ENCODE measurements around the gene NPHP4.

The NPHP4 gene

DNA sequence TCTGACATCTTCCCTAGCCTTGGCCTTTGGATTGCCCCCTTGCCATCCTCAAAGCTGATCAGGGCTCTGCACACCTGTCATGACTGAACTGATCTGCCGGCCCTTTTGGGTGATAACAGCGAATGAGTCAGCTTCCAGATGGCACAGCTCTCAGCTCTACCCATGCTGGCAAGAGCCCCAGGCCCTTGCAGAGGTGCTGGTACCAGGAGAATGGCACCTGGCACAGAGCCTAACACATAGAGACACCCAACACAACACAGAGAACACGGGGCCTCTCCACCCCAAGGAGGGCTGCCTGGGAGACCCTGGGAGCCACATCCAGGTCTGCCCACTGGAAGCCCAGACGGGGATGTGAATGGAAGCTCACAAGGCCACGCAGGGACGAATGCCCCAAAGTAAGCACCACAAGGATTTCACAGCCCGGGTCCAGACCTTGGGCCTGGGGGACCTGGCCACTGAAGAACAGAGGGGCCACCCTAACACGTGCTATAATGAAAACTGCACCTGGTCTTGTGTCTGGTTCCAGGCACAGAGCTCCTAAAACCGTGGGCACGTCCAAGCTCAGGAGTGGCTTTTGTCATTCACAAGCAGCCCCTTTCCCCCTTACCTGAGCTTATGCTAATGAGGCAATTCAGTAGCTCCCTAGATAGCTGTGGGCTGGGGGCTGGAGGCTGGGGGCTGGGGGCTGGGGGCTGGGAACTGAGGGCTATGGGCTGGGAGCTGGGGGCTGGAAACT is 160.5 kb downstream of the NPHP4 start:
- no peak for DNase-seq (ENCODE audit: low spot score)

DNA sequence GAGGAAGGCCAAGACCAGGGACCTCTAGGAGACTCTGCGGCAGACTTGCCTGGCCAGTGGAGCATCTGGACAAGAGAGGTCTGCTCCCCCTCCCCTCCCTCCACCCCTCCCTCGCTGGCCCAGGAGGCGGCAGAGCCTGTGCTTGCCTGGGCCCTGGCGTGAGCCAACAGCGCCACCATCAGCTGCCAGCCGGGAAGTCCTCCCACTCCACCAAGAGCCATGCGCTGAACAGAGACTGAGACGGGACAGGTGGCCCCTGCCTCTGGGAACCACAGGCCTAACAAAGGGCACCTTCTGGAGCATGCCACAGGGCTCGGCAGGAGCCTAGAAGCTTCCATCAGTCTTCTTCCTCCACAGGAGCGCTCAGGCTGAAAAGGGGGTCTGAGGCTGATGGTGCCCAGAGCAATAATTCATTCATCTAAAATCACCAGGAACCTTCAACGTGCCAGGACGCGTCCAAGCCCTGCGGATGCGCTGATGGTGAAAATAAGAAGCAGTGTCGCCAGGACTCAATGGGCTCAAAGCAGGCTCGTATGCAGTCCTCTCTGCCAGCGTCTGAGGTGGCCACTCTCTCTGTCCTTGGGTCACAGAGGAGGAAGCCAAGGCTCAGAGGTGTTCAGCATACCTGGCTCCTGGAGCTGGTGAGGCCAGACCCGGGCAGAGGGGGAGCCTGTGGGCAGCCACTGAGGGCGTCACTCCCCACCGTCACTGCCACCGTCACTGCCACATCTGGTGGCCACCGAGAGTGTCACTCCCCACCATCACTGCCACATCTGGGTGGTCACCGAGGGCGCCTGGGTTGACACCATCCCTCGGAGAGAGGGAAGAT is 161.2 kb downstream of the NPHP4 start:
- no peak for DNase-seq (ENCODE audit: low spot score)

DNA sequence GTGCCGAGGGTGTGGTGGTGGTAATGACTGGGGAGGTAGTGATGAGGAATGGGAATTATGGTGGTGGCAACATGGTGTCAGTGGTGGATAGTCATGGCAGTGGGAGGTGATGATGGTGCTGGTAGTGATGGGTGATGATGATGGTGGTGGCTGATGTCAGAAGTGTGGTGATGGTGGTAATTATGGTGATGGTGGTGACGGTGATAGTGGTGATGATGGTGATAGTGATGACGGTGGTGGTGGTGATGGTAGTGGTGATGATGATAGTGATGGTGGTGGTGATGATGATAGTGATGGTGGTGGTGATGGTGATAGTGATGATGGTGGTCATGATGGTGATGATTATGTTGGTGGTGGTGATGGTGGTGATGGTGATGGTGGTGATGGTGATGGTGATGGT is 162.8 kb downstream of the NPHP4 start:
- no peak for DNase-seq (ENCODE audit: low spot score)

DNA sequence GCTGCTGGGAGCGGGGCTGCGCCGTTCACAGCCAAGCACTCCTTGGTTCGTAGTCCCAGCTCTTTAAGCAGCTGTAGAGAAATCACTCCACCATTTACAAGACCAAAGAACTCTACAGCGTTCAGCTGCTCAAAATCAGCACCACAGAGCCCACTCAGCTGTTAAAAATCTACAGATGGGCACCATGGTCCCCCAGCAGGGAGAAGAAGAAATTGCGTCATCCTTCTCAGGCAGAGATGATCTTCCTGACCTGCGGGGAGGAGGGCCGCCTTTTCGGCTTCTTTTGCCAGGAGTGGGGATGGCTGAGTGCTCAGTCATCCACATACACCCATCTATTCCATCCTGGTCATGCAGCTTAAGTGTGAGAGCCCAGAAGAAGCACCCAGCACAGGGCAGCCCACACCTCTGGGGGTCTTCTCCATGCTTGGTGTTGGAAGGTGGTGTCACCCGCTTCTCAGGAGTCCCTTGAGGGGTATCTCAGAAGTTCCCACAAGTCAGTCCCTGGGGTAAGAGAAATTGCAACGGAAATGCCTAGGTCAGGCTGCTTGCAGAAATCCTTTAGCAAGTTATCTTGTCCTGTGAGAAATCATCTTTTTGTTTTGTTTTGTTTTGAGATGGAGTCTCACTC is 163.8 kb downstream of the NPHP4 start:
- DNase-seq (ENCODE audit: low spot score): no peak

GRCh38 chr1:5827516-5827915 is 164.7 kb downstream of the NPHP4 start:
- no peak for DNase-seq (ENCODE audit: low spot score)

GRCh38 chr1:5826601-5827000 is 165.6 kb downstream of the NPHP4 start:
- DNase-seq (ENCODE audit: low spot score): no peak

GRCh38 chr1:5822726-5823125 is 169.5 kb downstream of the NPHP4 start:
- DNase-seq (ENCODE audit: low spot score): no peak

DNA sequence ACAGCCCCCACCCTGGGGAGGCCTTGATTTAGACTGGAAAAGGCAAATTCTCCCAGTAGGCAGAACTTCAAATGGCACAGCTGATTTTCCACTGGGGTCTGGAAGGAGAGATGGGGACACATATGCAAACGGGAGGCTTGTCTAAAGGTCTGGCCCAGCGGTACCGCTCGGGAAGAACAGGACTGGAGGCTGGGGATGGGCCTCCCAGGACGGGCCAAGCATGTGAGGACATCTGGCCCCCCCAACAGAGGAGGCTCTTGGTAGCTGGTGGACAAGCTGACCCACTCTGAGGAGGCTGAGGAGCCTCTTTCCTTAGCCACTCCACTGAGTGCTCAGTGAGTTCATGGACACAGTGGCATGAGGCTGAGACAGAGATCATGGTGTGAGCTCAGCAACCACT is 170.0 kb downstream of the NPHP4 start:
- DNase-seq (ENCODE audit: low spot score): no peak

DNA sequence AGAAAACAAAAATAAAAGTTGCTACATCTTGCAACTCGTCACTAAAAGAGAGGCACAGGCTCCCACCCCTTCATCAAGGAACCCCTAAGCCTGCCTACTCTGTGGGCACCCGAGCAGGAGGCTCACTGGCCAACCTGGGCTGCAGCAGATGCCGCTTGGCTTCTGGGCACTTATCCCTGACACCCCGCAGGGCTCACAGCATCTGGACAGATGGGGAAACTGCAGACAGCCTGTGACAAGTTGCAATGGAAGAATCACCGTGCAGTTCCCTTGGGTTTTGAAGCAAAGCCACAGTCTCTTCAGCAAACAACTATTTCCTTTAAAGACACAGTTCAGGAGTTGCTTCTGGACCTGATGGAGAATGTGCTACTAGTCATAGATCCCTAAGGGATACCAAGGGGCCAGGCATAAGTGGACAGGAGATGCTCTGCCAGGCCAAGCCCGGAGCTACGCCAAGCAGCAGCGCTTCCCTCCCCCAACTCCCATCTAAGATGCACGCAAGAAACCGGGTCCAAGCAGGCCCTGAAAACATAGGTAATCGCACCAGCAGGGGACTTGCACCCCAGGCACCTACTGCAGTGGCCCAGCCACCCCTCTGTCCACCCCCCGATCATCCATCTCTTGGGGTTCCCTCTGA is 170.6 kb downstream of the NPHP4 start:
- no peak for DNase-seq (ENCODE audit: low spot score)

DNA sequence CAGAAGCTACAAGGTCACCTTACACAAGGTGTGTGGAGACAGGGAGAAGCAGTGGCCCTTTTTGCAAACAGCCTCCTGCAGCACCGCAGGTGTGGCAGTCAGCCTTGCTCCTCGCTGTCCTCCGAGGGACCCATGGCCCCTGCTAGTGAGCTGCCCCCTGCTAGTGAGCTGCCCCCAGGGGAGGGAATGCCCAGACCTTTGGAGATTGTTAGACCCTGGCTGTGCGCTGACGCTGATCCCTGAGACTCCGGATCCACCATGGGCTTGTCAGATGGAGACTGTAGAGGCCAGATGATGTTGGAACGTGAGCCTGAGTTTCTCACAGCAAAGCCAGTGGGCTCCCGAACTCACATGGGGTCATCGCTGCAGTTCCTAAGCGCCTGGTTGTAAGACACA is 172.2 kb downstream of the NPHP4 start:
- no peak for DNase-seq (ENCODE audit: low spot score)

GRCh38 chr1:5819391-5820025 is 172.7 kb downstream of the NPHP4 start:
- DNase-seq (ENCODE audit: low spot score): no peak

DNA sequence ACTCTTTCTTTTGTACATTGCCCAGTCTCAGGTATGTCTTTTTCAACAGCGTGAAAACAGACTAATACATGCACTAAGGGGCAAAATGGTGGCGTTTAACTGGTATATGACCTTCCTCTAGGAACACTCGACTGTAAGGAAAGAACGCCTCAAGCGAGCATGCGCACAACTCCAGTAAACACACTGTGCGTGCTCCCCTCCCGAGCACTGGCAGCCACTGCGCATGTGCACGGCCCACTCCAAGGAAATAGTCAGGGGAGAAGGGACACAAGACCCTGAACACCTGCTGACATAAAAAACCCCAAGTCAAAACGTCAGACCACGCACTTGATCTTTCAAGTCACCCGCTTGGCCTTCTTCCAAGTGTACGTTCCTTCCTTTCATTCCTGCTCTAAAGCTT is 173.5 kb downstream of the NPHP4 start:
- DNase-seq (ENCODE audit: low spot score): no peak

GRCh38 chr1:5815716-5816115 is 176.5 kb downstream of the NPHP4 start:
- DNase-seq (ENCODE audit: low spot score): no peak

DNA sequence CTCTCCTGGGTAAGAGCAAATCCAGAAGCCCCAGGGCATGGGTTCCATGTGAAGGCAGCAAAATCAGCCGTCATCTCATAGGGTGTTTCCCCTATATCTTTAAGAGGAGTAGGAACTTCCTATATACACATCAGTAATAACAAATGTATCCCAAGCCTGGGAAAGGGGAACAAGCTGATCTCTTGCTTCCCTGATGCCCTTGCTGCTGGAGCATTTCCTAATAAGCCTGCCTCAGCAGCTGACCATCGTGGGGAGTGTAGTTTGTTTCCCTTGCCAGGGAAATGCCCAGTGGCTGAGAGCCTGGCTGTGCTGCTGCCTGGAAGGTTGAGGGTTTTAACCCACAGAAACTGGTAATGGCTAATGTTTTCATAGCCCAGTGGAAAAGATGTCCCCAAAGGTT is 177.0 kb downstream of the NPHP4 start:
- DNase-seq (ENCODE audit: low spot score): no peak

DNA sequence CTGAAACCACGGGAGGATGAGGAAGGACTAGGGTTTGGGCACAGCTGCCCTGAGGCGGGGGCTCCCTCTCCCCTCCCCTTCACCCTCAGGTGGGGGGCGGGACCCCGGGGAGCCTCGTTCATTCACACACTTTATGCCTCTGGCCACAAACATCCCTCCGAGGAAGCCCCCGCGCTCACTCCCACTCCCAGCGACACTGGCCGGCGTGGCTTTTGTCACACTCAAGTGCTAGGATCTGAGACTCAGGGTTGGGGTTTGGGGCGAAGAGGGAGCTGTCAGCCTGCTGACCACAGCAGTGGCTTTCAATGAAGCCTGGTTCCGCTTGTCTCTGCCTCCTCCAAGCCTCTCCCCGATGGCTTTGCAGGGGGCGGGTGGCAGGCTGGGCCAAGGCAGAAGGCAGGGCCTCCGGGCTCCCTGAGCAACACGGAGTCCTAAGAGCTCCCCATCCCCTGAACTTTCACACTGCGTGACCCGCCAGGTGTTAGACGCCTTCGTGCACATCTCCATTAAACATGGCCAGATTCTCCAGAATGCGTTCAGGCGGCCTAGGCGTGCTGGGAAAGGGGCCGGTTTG is 178.1 kb downstream of the NPHP4 start:
- no peak for DNase-seq (ENCODE audit: low spot score)

GRCh38 chr1:5813480-5813879 is 178.7 kb downstream of the NPHP4 start:
- DNase-seq (ENCODE audit: low spot score): no peak
